ENCODE measurements around the gene RFK.

The RFK gene

DNA sequence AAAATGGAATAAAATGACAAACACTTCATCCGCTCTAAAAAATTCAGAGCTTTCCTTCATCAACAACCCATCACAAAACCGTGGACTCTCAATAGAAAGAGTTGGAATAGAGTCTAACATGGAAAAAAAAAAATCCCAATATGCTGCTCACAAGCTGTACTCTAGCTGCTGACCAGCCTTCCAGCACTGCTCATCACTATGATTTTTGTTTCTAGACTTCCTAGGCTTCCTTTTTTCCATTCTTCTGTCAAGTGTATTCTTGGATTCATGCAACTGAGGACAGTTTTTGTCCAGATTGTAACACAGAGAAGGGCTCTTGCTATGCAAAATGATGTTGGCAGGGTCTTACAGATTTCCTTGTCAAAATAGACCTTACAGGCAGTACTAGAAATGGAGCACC lies 34.5 kb downstream of the RFK start:
- DNase-seq (ENCODE audit: low read depth) = no peak

DNA sequence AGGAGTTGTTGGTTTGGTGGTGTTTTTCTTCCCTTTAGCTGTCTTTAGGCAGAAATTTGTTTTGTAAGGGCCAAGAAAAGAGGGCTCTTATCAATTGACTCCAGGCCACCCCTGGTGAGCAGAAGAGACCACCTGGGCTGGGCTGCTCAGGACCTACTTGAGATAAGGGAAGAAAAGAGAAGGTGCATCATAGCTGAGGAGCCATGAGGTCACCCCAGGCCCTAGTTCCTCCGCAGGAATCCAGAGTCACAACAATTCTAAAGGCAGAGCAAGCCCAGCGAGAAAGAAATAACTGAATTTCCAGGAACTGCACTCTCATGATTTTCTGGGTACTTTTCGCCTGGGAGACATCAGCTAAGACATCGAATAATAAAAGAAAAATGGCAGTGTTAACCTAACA lies 34.9 kb downstream of the RFK start:
- no peak for DNase-seq (ENCODE audit: low read depth)
- no peak overlapping the region for H3K4me3 ChIP-seq (ENCODE audit: control insufficient read depth, low read depth, low read length)
- TF ChIP-seq, protein P1, sequence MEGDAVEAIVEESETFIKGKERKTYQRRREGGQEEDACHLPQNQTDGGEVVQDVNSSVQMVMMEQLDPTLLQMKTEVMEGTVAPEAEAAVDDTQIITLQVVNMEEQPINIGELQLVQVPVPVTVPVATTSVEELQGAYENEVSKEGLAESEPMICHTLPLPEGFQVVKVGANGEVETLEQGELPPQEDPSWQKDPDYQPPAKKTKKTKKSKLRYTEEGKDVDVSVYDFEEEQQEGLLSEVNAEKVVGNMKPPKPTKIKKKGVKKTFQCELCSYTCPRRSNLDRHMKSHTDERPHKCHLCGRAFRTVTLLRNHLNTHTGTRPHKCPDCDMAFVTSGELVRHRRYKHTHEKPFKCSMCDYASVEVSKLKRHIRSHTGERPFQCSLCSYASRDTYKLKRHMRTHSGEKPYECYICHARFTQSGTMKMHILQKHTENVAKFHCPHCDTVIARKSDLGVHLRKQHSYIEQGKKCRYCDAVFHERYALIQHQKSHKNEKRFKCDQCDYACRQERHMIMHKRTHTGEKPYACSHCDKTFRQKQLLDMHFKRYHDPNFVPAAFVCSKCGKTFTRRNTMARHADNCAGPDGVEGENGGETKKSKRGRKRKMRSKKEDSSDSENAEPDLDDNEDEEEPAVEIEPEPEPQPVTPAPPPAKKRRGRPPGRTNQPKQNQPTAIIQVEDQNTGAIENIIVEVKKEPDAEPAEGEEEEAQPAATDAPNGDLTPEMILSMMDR (conservative IDR thresholded peaks at IDR 0.05; ENCODE audit: control insufficient read depth, insufficient read depth, low read depth, low read length) = no peak

More for the DNA sequence above, 34.5 kb downstream of the RFK start:
- no peak overlapping the region for H3K4me3 ChIP-seq (ENCODE audit: control insufficient read depth, low read depth, low read length)
- TF ChIP-seq, protein P1 (conservative IDR thresholded peaks at IDR 0.05; ENCODE audit: control insufficient read depth, insufficient read depth, low read depth, low read length) = no peak

DNA sequence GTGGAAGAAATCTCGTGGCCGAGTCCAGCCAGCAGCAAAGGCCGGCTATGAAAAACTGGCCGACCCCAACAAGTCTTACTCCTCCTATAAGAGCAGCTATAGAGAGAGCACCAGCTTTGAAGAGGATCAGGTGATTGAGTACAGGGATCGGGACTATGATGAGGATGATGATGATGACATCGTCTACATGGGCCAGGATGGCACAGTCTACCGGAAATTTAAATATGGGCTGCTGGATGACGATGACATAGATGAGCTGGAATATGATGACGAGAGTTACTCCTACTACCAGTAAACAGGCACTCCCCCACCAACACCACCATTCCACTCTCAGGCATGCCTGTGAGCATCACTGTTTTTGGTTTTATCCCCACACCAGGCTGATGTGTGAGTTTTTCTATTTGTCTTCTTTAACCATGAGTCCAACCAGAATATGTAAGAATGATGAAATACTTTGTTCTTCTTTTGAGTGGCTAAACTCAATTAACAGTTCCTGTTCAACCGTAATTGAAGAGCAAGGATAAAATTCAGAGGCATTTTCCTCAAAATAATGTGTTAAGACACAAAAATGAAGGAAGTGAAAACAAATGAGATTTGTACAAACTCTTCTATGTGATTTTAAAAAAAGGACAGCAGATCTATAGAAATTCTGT lies 35.5 kb downstream of the RFK start:
- H3K4me3 ChIP-seq (ENCODE audit: control insufficient read depth, low read depth, low read length) = no peak overlapping the region
- TF ChIP-seq, protein P1 (conservative IDR thresholded peaks at IDR 0.05; ENCODE audit: control insufficient read depth, insufficient read depth, low read depth, low read length) = no peak
- DNase-seq (ENCODE audit: low read depth) = no peak

DNA sequence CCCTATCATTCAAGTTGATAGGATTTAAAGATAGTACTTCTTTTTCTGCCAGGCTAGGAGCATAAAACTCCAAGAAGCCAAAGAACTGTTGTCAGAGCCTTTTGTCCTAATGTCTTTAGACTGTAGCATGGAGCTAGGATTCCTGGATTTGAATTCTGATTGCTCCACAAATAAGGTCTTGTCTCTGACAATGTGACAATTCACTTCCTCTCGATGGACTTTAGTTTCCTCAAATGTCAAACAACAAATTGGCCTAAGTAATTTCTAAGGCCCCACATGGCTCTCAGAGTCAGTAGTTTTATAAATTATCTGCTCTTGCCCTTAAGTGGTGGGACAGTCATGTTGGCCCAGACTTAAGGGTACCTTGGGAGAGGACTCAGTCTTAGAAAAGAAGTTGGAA lies 36.7 kb downstream of the RFK start:
- TF ChIP-seq, protein P1 (conservative IDR thresholded peaks at IDR 0.05; ENCODE audit: control insufficient read depth, insufficient read depth, low read depth, low read length) = no peak
- DNase-seq (ENCODE audit: low read depth) = no peak
- H3K4me3 ChIP-seq (ENCODE audit: control insufficient read depth, low read depth, low read length) = no peak overlapping the region

DNA sequence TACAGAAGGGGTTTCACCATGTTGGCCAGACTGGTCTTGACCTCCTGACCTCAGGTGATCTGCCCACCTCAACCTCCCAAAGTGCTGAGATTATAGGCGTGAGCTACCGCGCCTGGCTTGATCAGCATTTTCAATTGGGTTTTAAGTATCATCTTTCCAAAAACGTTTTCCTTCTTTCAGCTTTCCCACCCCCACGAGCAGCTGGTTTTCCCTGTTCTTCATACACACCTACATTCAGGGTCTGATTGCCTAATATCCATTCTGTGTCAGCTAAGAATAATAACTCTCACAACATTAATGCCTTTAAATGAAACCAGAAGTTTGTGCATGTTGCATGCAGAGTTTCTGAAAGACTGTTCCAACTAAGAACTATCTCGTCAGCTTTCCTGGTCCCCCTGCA lies 38.3 kb downstream of the RFK start:
- TF ChIP-seq, protein P1 (conservative IDR thresholded peaks at IDR 0.05; ENCODE audit: control insufficient read depth, insufficient read depth, low read depth, low read length) = no peak
- no peak overlapping the region for H3K4me3 ChIP-seq (ENCODE audit: control insufficient read depth, low read depth, low read length)
- DNase-seq (ENCODE audit: low read depth) = no peak

DNA sequence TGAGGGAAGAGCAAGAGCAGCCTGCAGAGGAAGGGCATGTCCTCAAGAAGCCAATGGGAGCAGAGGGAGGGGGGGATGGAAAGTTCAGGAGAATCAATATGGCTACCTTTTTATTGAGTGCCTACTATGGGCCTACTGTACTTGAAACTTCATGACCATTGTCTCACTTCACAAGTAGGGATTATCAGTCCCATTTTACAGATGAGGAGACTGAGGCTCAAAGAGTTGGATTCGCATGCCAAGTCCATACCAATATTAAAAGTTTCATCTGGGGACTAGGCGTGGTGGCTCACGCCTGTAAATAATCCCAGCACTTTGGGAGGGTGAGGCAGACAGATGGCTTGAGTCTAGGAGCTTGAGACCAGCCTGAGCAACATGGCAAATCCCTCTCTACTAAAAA lies 40.0 kb downstream of the RFK start:
- no peak overlapping the region for H3K4me3 ChIP-seq (ENCODE audit: control insufficient read depth, low read depth, low read length)
- no peak for DNase-seq (ENCODE audit: low read depth)
- TF ChIP-seq, protein P1 (conservative IDR thresholded peaks at IDR 0.05; ENCODE audit: control insufficient read depth, insufficient read depth, low read depth, low read length) = no peak

DNA sequence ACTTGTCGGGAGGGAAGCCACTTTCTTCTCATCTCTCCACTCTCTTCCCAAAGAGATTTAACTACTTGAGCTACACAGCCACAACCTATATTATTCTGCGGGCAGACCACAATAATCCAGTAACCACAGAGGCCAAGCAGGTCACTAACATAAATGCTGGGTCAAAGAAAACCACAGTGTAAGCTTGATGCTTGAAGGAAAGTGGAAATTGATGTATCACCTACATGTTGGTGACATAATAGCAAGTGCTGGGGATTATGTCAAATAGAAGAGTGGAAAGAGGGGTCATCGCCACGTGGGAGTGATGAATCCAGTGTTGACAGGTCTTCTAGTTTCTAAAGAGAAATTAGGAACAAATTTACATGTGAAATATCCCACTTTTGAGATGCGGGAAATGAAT lies 40.9 kb downstream of the RFK start:
- no peak overlapping the region for H3K4me3 ChIP-seq (ENCODE audit: control insufficient read depth, low read depth, low read length)
- no peak for DNase-seq (ENCODE audit: low read depth)
- TF ChIP-seq, protein P1 (conservative IDR thresholded peaks at IDR 0.05; ENCODE audit: control insufficient read depth, insufficient read depth, low read depth, low read length) = no peak

Measured in fibroblast of mammary gland (primary cell).